OCI-LY1 (cell line): ENCODE measurements around the gene REM1.

Experiments
- EZH2 ChIP-seq: fragments of 200-600 bp; sonication (generic), shearing (Covaris generic); IDR thresholded peaks from 2 replicates; pipeline ENCODE4 v1.8.0; 2017; ENCODE audit warnings: borderline replicate concordance, mixed run types, mild to moderate bottlenecking, antibody characterized with exemption, low read length, moderate library complexity, mixed read lengths
- TF ChIP-seq, protein P1 (sequence below): fragments of 200-600 bp; sonication (generic), shearing (Covaris generic); IDR thresholded peaks from 2 replicates; pipeline ENCODE4 v1.5.1; 2017; ENCODE audit warnings: mild to moderate bottlenecking, antibody characterized with exemption, low read length, moderate library complexity, mixed read lengths

DNA sequence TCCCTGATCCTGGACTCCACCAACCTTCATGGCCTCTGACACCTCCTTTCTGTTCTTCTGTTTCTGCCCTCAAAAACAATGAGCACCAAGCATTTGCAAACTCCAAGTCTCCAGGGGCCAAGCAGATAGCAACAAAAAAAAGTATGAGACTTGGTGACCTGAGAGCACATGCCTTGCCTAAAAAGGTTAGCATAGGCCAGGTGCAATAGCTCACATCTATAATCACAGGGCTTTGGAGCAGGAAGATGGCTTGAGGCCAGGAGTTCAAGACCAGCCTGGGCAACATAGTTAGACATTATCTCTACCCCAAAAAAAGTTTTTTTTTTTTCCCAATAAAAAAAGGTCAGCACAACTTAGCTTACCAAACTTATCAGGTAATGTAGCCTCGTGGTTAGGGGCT is 25.4 kb downstream of the REM1 start:
- no peak for TF ChIP-seq EZH2
- TF ChIP-seq, protein P1, sequence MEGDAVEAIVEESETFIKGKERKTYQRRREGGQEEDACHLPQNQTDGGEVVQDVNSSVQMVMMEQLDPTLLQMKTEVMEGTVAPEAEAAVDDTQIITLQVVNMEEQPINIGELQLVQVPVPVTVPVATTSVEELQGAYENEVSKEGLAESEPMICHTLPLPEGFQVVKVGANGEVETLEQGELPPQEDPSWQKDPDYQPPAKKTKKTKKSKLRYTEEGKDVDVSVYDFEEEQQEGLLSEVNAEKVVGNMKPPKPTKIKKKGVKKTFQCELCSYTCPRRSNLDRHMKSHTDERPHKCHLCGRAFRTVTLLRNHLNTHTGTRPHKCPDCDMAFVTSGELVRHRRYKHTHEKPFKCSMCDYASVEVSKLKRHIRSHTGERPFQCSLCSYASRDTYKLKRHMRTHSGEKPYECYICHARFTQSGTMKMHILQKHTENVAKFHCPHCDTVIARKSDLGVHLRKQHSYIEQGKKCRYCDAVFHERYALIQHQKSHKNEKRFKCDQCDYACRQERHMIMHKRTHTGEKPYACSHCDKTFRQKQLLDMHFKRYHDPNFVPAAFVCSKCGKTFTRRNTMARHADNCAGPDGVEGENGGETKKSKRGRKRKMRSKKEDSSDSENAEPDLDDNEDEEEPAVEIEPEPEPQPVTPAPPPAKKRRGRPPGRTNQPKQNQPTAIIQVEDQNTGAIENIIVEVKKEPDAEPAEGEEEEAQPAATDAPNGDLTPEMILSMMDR, result no peak
